HepG2 (cell line): ENCODE data around the gene ISY1. TPM values are rescaled to one million over a fixed set of nuclear protein-coding genes. Genes with fewer than 3 reads are reported as not detected.

Experiments used
- CEBPB ChIP-seq: IDR thresholded peaks from 2 replicates; pipeline ENCODE4 v1.6.1; 2011; ENCODE audit warnings: low read depth, low read length, improper control_type of control experiment, borderline replicate concordance
- ELF4 ChIP-seq: sonication (generic); formaldehyde crosslinking; IDR thresholded peaks from 2 replicates; pipeline ENCODE4 v1.5.0; 2020; ENCODE audit warnings: missing genetic modification reagents, mild to moderate bottlenecking, moderate library complexity, borderline replicate concordance
- ETV6 ChIP-seq: sonication (generic); formaldehyde crosslinking; conservative IDR thresholded peaks from 2 replicates; pipeline ENCODE4 v1.4.0; 2020; ENCODE audit warnings: missing genetic modification reagents
- GLI4 ChIP-seq: sonication (generic); formaldehyde crosslinking; IDR thresholded peaks from 2 replicates; pipeline ENCODE4 v1.5.1; 2020; ENCODE audit warnings: missing genetic modification reagents, mild to moderate bottlenecking, moderate library complexity, borderline replicate concordance
- GTF2F1 ChIP-seq: fragments of 150-350 bp; IDR thresholded peaks from 2 replicates; pipeline ENCODE4 v1.6.1; 2014; ENCODE audit warnings: low read length
- MAFF ChIP-seq: IDR thresholded peaks from 2 replicates; pipeline ENCODE4 v1.6.1; 2011; ENCODE audit warnings: low read depth, low read length, improper control_type of control experiment
- NCOA1 ChIP-seq: sonication (generic); formaldehyde crosslinking; IDR thresholded peaks from 2 replicates; pipeline ENCODE4 v1.9.0; 2021; ENCODE audit warnings: missing genetic modification reagents
- NKX3-1 ChIP-seq: sonication (generic); formaldehyde crosslinking; IDR thresholded peaks from 2 replicates; pipeline ENCODE4 v1.5.0; 2020; ENCODE audit warnings: missing genetic modification reagents
- SCMH1 ChIP-seq: sonication (generic); formaldehyde crosslinking; IDR thresholded peaks from 2 replicates; pipeline ENCODE4 v1.9.0; 2021; ENCODE audit warnings: missing genetic modification reagents, mild to moderate bottlenecking, borderline replicate concordance
- TAF1 ChIP-seq: sonication (generic); formaldehyde crosslinking; IDR thresholded peaks from 2 replicates; pipeline ENCODE4 v1.4.0; 2020; ENCODE audit warnings: missing genetic modification reagents
- U2AF2 ChIP-seq: fragments of 200-400 bp; formaldehyde crosslinking; IDR thresholded peaks from 2 replicates; pipeline ENCODE4 v1.6.1; 2017; ENCODE audit warnings: low read depth, mild to moderate bottlenecking, low read length
- ZBTB8A ChIP-seq: sonication (generic); formaldehyde crosslinking; IDR thresholded peaks from 2 replicates; pipeline ENCODE4 v1.4.0; 2020; ENCODE audit warnings: mild to moderate bottlenecking, low read depth, missing genetic modification reagents, borderline replicate concordance
- ZMYM3 ChIP-seq: sonication (generic); formaldehyde crosslinking; IDR thresholded peaks from 2 replicates; pipeline ENCODE4 v1.5.1; 2020; ENCODE audit warnings: mild to moderate bottlenecking, missing genetic modification reagents
- ZNF143 ChIP-seq: sonication (generic); formaldehyde crosslinking; IDR thresholded peaks from 2 replicates; pipeline ENCODE4 v1.4.0; 2020; ENCODE audit warnings: missing genetic modification reagents
- ZNF225 ChIP-seq: sonication (generic); formaldehyde crosslinking; IDR thresholded peaks from 2 replicates; pipeline ENCODE4 v1.4.0; 2020; ENCODE audit warnings: mild to moderate bottlenecking, missing genetic modification reagents
- ZNF264 ChIP-seq: sonication (generic); formaldehyde crosslinking; IDR thresholded peaks from 2 replicates; pipeline ENCODE4 v1.4.0; 2020; ENCODE audit warnings: missing genetic modification reagents
- ZNF317 ChIP-seq: sonication (generic); formaldehyde crosslinking; IDR thresholded peaks from 2 replicates; pipeline ENCODE4 v1.5.0; 2020; ENCODE audit warnings: mild to moderate bottlenecking, missing genetic modification reagents
- ZNF614 ChIP-seq: IDR thresholded peaks from 2 replicates; pipeline ENCODE4 v1.6.1; 2018; ENCODE audit warnings: missing biosample characterization, missing genetic modification reagents, inconsistent platforms, borderline replicate concordance
- ZNF768 ChIP-seq: sonication (generic); formaldehyde crosslinking; IDR thresholded peaks from 2 replicates; pipeline ENCODE4 v1.4.0; 2020; ENCODE audit warnings: missing genetic modification reagents
- ZNF781 ChIP-seq: sonication (generic); formaldehyde crosslinking; IDR thresholded peaks from 2 replicates; pipeline ENCODE4 v1.5.1; 2020; ENCODE audit warnings: borderline replicate concordance, mild to moderate bottlenecking, missing genetic modification reagents; ENCODE audit errors: not compliant biosample characterization
- ZNF850 ChIP-seq: sonication (generic); formaldehyde crosslinking; conservative IDR thresholded peaks from 2 replicates; pipeline ENCODE4 v1.9.0; 2021; ENCODE audit warnings: mild to moderate bottlenecking, missing genetic modification reagents
- polyA plus RNA-seq, 8 experiments: library from polyadenylated mRNA; depleted of rRNA in 3 of 8; stranded (reverse) in 7 of 8; unstranded in 1 of 8; fragments of >200 nt; fragmentation: Illumina TruSeq in 4 of 8; extraction: Trizol in 4 of 8; gene quantifications; 2 replicates each; pipeline versions ENCODE4 v1.2.1 to v1.2.3, GENCODE V29; 2011 to 2016; ENCODE audit warnings: low read depth in 4 of 8, missing spikeins in 1 of 8, mixed read lengths in 1 of 8; ENCODE audit not compliant: insufficient read depth in 1 of 8
- total RNA-seq, 5 experiments: library from RNA; depleted of rRNA; stranded (reverse); fragments of >200 nt; fragmentation: Illumina TruSeq; extraction: Trizol; gene quantifications; 2 replicates each; pipeline ENCODE4 v1.2.3, GENCODE V29; 2016; ENCODE audit warnings: low read depth in 1 of 5
- TF ChIP-seq, protein P1 (sequence below): sonication (generic); formaldehyde crosslinking; IDR thresholded peaks from 2 replicates; pipeline ENCODE4 v1.8.0; 2022; ENCODE audit warnings: missing genetic modification reagents, mild to moderate bottlenecking, borderline replicate concordance
- TF ChIP-seq, protein P2 (sequence below): sonication (generic); formaldehyde crosslinking; IDR thresholded peaks from 2 replicates; pipeline ENCODE4 v1.4.0; 2020; ENCODE audit warnings: missing genetic modification reagents
- TF ChIP-seq, protein P3 (sequence below): sonication (generic); formaldehyde crosslinking; IDR thresholded peaks from 2 replicates; pipeline ENCODE4 v1.5.1; 2020; ENCODE audit warnings: mild to moderate bottlenecking, missing genetic modification reagents, borderline replicate concordance

ISY1 gene
- total and polyA plus RNA-seq, 2 of the 13 experiments (the other 11 are each of a cell fraction or from before 2014, with no cell fraction given): 21.0 to 39.1 TPM

GRCh38 chr3:129123314-129124060 is 37.4 kb downstream of the ISY1 start (continued):
- TF ChIP-seq ELF4 (no peak; the same call in 1 of the 2 replicates), ZNF850 (CRISPR knock-in tag) (no peak), SCMH1 (CRISPR knock-in tag) (no peak), NKX3-1 (CRISPR knock-in tag) (no peak), GTF2F1 (no peak), ZBTB8A (CRISPR knock-in tag) (no peak), ZNF143 (CRISPR knock-in tag) (no peak), ZNF264 (peak; percentile 68; the same call in 1 of the 2 replicates), ZNF781 (CRISPR knock-in tag) (no peak), ZNF225 (CRISPR knock-in tag) (no peak), ETV6 (CRISPR knock-in tag) (no peak), ZNF768 (no peak), NCOA1 (CRISPR knock-in tag) (no peak), ZNF614 (CRISPR knock-in tag) (no peak), TAF1 (peak; percentile 46), ZMYM3 (peak; percentile 41; the same call in 1 of the 2 replicates), U2AF2 (no peak), CEBPB (no peak), ZNF317 (peak; percentile 50; the same call in 1 of the 2 replicates), GLI4 (no peak), MAFF (no peak)
- TF ChIP-seq, protein P1, sequence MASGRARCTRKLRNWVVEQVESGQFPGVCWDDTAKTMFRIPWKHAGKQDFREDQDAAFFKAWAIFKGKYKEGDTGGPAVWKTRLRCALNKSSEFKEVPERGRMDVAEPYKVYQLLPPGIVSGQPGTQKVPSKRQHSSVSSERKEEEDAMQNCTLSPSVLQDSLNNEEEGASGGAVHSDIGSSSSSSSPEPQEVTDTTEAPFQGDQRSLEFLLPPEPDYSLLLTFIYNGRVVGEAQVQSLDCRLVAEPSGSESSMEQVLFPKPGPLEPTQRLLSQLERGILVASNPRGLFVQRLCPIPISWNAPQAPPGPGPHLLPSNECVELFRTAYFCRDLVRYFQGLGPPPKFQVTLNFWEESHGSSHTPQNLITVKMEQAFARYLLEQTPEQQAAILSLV (CRISPR knock-in tag): no peak
- TF ChIP-seq, protein P2, sequence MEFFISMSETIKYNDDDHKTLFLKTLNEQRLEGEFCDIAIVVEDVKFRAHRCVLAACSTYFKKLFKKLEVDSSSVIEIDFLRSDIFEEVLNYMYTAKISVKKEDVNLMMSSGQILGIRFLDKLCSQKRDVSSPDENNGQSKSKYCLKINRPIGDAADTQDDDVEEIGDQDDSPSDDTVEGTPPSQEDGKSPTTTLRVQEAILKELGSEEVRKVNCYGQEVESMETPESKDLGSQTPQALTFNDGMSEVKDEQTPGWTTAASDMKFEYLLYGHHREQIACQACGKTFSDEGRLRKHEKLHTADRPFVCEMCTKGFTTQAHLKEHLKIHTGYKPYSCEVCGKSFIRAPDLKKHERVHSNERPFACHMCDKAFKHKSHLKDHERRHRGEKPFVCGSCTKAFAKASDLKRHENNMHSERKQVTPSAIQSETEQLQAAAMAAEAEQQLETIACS: no peak
- TF ChIP-seq, protein P3, sequence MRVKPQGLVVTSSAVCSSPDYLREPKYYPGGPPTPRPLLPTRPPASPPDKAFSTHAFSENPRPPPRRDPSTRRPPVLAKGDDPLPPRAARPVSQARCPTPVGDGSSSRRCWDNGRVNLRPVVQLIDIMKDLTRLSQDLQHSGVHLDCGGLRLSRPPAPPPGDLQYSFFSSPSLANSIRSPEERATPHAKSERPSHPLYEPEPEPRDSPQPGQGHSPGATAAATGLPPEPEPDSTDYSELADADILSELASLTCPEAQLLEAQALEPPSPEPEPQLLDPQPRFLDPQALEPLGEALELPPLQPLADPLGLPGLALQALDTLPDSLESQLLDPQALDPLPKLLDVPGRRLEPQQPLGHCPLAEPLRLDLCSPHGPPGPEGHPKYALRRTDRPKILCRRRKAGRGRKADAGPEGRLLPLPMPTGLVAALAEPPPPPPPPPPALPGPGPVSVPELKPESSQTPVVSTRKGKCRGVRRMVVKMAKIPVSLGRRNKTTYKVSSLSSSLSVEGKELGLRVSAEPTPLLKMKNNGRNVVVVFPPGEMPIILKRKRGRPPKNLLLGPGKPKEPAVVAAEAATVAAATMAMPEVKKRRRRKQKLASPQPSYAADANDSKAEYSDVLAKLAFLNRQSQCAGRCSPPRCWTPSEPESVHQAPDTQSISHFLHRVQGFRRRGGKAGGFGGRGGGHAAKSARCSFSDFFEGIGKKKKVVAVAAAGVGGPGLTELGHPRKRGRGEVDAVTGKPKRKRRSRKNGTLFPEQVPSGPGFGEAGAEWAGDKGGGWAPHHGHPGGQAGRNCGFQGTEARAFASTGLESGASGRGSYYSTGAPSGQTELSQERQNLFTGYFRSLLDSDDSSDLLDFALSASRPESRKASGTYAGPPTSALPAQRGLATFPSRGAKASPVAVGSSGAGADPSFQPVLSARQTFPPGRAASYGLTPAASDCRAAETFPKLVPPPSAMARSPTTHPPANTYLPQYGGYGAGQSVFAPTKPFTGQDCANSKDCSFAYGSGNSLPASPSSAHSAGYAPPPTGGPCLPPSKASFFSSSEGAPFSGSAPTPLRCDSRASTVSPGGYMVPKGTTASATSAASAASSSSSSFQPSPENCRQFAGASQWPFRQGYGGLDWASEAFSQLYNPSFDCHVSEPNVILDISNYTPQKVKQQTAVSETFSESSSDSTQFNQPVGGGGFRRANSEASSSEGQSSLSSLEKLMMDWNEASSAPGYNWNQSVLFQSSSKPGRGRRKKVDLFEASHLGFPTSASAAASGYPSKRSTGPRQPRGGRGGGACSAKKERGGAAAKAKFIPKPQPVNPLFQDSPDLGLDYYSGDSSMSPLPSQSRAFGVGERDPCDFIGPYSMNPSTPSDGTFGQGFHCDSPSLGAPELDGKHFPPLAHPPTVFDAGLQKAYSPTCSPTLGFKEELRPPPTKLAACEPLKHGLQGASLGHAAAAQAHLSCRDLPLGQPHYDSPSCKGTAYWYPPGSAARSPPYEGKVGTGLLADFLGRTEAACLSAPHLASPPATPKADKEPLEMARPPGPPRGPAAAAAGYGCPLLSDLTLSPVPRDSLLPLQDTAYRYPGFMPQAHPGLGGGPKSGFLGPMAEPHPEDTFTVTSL (CRISPR knock-in tag): 0 out of 2 replicates have a peak, but pooled peaks have one; percentile 20
